HG02840 (cell line): Measurements from ENCODE around the gene RABGGTA.

Experiments used
- ATAC-seq: cut with Tn5 transposase; IDR thresholded peaks from one replicate; pipeline ENCODE4 v1.9.1; 2021; ENCODE audit warnings: mild to moderate bottlenecking, moderate library complexity, moderate number of reproducible peaks; ENCODE audit not compliant: unreplicated experiment, low FRiP score

The RABGGTA gene

DNA sequence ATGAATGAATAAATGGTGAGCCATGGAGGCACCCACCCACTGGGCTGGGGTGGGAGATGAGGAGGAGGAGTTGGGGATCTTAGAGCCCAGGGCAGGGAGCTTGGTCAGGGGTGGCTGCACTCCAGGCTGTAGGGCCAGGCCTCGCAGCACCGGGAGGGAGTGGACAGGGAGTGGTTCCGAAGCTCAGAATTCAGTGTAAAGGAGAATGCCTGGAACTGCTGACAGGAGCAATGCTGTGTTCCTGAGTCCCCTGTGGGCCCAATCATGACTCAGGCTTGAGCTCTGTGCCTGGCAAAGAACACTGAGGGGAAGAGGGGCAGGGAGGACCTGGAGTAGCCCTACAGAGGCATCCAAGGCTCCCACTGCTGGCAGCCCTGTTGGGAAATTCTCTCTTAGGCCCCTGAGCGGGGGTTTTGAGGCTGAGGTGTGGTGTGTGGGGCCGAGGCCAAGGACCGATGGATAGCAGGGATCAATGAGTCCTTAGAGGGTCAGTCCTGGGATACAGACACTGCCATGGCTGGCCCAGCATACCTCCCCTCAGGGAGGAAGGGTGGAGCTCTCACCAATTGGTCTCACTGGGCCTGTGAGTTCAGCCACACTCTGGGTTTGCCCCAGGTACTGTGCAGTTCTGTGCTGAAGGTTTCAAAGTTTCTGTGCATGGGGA is 9.5 kb upstream of the RABGGTA start:
- ATAC-seq, result no peak

DNA sequence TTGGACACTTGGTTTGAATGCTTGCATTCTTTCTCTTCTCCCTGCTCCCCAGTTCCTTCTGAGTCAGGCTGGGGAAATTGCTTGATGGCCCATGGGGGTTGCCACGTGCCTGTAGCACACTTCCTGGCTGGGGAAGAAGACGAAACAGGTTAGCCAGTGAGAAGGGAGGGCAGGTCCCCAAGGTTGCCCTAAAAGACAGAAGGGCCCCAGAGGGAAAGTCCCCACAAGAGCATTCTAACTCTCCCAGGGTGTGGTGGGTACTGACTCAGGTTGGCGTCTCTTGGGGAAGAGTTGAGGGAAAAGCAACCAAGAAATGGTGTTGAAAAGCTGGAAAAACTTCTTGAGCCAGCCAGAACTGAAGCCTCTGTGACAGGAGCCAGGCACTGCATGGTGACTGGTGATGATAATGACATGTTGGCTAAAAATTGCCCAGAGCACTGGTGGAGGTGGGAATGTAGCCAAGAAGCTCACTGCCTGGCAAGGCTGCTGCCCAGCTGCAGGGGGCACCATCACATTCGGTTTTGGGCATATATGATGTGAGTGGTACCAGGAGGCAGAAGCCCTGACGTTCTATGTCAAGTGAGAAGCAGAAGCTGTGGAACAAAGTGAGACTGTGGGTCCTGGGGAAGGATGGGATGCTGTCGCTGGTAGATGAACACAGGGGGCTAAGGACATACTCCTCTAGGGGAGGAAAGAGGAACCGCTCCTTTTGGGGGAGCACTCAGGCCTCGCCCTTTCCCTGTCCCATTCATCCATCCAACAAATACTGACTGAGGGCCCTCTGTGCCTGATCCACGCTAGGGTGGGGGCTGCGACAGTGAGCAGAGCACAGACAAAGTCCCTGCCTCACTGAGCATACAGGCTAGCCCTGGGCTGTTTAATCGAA is 8.1 kb upstream of the RABGGTA start:
- ATAC-seq, result no peak

DNA sequence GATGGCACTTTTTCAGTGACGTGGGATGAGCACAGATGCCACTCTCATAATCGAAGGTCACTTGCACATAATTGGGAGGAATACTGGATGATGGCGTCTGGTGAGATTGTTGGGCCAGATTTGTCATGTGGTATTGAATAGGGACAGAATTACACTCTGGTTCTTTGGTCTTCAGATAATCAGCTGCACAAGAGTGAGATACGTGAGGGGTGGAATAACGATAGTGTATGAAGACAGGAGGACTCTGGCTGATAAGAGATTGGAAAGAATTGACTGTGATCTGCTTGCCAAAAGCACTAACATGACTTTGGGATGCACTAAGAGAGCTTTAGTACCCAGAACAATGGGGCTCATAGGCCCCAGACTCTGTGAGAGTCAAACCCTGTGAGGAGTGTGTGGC is 7.0 kb upstream of the RABGGTA start:
- no peak for ATAC-seq

DNA sequence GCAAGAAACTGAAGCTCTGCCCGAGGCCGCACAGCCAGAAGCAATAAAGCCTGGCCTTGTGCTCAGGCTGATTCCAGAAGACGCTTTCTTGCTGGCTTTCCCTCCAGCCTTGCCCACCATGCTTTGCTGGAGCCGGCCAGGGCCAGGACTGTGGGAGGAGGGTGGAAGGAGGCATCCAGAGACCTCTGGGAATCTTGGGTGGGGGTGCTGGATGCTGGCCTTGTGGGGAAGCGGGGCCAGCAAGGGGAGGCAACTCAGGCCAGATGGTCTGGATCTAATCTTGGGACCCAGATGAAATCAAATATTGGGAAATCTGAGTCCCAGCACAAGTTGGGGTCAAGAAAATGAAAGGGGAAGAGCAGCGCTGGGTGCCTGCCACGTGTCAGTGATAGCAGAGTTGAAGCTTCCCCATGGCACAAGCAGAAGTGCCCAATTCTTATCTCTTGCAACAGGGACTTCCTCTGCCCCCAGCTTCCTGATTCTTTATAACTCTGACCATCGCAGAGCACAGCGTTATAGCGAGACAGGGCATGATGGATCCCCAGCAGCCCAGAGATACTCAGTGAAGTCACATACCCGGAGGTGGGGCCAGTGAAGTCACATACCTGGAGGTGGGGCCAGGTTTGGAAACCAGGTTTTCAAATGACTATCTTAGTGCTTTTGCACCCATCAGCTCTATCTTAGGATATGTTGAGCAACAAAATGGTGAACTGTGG is 6.4 kb upstream of the RABGGTA start:
- ATAC-seq, result no peak

DNA sequence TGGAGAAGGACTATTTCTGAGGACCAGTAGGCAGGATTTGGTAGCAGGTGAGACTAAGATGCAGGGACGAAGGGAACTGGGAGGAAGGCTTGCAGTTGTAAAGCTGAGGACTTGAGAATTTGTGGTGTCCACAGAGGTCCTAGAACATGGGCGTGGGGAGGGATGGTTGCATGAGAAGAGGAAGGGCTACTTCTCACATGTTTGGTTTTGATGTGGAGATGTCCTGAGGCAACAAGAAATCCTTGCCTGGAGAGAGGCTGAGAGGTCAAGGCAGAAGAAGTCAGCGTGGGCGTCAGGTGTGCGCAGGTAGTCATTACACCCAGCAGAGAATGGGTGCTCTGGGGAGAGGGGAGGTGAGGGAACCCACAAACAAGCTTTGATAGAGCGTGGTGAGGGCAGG is 5.7 kb upstream of the RABGGTA start:
- no peak for ATAC-seq

DNA sequence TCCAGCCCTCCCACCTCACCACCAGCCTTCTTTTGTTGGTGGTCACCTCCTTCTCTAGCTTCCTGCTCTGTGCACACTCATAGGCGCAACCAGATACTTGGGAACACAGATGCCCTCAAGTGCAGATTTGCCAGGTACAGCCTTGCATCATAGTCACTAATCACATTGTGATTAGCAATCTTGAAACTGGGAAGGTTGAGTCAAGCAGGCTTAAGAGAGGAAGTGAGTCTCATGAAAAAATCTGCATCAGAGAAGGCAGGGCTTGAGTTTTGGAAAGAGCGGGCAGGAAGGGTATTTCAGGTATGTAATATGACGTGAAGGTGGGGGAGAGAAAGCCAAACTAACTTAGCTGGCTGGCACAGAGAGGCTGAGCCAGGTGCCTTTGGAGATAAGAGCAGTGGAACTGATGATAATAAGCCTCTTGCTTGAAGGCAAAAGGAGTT is 2.7 kb upstream of the RABGGTA start:
- peak; percentile 35 for ATAC-seq

DNA sequence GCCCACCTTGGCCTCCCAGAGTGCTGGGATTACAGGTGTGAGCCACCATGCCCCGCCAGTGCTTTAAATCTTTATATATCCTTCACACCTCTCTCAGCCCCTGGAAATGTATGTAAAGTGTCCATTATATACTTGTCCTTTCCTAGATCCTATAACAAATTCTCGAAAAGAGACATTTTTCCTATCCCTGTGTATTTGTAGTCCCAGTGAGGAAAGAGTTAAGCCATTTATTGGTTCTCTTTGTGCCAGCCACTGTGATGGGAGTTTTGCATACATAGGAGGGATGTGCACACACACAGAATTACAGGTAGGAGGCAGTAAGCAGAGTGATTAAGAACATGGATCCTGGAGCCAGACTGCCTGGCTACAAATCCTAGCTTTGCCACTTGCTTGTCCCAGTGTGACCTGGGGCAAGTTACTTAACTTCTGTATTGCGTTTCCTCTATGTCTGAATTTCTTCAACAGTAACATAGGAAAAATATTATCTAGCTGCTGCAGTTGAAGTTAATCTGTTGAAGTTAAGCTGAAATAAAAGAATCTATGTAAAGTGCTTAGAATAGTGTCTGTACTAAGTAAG is 2.1 kb upstream of the RABGGTA start:
- no peak for ATAC-seq

DNA sequence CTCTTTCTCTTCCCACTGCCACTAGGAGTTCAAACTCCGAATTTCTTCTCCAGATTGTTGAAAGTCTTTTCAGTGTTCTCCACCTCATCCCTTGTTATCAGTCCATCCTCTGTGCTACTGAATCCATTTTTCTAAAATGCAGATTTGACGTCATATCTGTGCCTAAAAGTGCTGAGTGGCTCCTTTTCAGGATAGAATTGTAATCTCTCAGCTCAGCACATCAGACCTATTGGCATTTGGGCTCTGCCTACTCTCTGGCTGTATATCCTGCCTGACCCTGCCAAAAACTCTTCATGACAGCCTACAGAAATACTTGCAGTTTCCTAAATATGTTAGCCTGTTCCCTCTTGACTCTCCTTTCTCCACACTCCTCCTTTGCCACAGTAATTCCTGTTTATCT is 1.1 kb upstream of the RABGGTA start:
- ATAC-seq, result no peak

DNA sequence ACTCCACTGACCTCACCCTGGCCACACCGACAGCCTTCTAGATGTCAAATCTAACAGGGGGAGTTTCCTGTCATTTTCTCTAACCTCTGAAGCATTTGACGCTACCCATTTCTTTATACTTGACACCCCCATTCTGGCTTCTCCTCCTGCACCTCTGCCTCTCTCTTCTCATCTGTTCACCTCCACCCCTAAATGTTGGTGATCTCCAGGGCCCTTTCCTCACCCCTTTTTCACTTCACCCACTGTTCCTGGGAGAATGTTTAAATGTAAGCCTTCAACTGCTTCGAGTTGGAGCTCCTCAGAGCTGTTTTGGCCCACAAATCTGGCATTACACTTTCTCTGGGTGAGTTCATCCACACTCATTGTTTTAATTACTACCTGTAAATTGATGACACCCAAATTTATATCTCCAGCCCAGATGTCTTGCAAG is 452 bp upstream of the RABGGTA start:
- no peak for ATAC-seq

DNA sequence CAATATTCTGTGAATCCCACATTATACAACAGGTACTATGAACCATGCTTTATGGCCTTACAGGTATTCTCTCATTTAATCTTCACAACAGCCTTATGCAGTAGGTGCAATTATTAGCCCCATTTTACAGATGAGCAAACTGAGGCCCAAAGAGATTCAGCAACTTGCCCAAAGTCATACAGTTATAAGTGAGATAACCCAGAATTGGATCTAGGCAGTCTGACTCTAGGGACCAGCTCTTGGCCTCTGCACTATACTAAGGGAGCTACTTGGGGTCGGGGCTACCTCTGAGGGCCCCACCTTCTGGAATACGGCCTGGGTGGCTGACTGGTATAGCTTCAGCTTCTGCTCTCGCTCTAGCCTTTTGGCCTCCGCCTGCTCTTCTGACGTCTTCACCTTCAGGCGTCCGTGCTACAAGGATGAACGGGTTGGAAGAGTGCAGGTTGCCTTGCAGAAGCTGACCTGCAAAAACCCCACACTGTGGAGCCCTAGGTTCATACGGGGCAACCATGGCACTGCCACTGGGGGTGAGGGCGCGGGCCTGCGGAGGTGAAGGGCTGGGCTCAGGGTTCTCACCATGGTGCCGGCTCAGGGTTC is 762 bp downstream of the RABGGTA start:
- ATAC-seq, result no peak

DNA sequence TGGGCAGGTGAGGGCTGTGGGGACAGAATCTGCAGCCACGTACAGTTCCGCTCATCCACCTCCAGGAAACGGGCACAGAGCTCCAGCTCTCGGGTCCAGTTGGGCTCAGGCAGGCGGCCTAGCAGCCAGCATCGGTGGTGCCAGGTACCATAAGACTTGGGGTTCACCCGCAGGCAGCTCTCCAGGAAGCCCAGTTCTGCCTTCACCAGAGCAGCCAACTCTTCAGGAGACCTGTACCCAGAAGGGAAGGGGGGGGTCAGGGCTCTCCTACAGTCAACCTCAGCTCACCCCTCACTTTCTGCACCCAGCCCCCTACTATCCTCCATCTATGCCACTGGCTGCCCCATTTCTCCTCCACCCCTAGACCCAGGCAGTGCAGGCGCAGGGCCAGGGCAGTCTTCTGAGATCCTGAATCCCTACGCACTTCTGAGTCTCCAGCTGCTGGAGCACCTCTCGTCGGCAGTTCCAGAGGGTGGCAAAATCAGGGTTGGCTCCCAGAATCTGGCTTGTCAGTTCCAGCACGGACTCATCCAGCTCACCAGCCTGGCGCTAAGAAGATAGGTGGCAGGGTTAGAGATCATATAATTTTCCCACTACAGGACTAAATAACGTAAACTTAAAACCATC is 1.4 kb downstream of the RABGGTA start:
- no peak for ATAC-seq

DNA sequence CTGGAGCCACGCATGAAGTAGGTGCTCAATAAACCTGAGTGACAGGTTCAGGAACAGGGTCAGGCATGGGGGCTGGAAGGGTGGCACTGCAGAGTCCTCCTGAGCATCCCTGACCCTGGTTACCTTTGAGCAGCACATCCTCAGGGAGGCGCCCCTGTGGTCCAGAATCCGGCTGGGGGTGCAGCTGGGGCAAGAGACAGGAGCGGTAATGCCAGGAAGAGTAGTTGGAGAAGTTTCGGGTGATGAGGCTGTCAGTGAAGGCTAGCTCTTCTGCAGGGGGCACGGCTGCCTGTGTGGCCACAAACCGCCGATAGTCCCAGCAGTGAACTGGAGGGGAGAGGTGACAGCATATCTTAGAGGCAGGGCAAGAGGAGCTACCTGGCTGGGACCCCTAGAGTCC is 2.0 kb downstream of the RABGGTA start:
- ATAC-seq, result no peak

DNA sequence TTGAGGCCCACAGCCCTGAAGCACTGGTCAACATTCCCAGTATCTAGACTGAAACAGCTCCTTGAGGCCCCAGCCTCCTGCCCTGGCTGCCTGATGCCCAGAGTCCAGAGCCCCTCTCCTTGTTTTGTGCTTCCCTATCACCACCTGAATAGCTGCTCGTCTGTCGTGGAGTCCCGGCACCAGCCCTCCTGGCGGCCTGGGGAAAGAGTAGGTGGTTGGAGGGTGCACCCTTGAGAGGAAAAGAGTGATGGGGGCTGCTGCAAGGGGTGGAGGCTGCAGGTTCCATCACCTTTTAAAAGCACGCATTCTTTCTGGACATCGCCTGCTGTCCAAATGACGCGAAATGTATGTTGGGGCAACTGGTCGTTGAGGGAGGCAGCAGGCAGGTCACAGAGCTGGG is 3.2 kb downstream of the RABGGTA start:
- no peak for ATAC-seq

DNA sequence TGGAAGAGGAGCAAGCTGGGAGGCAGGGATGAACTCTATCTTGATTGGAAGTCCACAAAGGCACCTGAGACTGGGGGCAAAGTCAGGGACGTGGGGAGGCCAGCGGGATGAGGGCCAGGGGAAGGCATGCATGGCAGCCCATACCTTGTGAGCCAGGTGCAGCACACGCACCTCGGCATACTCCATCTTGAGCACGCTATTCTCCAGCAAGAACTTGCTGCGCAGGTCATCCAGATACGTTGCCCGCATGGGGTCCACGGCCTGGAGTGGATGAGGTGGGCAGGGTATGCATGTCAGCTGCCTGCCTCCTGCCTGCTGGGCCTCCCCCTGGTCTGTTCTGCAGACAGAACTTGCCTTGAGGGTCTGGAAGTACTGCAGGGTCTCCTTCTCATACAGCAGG is 3.9 kb downstream of the RABGGTA start:
- ATAC-seq, result no peak

DNA sequence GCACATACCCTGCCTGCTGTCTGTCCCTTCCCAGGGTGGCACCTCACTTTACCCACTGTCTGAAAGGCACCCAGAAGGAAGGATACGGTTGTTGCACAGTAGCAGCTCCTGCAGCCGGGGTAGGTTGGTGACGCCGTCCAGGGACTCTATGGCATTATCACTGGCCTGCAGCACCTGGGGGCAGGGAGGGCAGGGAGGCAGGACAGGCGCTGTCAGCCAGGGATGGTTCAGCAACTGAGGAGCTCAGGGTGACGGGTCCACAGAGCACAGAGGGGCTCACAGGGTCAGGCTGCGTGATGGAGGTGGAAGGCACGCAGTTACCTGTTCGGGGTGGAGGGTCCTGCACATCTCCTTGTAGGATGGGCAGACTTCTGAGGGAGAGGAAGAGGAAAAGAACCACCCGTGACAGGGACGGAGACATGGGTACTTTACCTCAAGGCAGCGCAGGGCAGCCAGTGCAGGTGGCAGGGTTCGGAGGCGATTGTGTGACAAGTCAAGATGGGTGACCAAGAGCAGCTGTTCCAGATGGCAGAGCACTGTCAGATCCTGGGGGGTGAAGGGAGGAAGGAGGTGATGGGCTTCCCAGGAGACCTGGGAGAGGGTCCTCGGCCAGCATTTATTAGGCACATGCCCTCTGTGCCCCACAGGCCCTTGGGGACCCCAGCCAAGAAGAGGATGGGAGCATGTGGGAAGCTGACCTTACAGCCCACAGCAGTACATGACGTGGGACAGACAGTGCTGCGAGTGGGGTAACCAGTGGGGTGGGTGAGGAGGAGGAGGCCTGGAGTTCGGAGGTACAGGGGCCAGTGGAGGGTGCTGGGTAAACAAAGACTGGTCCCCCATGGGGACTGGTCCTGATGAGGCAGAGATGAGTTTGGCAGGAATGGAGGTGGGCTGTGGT is 4.8 kb downstream of the RABGGTA start:
- ATAC-seq, result no peak

DNA sequence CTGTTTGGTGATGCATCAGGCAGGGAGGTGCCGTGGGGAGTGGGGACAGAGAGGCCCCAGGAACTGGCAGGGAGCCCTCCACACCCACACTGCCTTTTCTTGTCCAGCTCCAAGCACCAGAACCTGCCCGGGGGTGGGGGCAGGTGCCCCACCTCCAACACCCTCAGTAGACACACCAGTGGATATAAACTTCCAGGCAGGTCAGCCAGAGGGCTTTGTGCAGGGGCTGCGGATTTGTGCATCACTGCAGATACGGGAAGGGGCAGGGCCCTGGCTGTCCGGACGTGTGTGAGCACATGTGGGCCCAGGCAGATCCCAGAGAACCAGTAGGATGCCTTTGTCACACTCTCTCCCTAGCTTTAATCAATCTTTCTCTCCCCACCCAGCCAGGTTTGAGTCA is 7.1 kb downstream of the RABGGTA start:
- ATAC-seq, result no peak

DNA sequence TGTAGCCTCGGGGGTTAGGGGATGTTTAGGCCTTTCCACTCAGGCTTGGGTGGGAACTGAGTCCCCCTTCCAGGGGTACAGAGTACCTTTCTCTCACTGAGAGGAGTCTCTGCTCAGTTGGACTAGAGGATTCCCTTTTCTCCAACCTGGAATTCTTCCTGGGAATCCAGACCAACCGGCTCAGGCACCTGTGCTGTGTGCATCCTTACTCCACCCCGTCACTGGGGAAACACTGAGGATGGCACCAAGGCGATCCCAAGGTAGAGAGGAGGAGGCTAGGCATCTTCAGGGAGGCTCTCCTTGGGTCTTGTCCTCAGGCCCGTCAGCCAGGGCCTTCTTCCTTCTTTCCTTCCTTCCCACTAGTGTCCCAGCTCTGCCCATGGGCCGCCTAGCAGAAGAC is 7.5 kb downstream of the RABGGTA start:
- ATAC-seq, result no peak

DNA sequence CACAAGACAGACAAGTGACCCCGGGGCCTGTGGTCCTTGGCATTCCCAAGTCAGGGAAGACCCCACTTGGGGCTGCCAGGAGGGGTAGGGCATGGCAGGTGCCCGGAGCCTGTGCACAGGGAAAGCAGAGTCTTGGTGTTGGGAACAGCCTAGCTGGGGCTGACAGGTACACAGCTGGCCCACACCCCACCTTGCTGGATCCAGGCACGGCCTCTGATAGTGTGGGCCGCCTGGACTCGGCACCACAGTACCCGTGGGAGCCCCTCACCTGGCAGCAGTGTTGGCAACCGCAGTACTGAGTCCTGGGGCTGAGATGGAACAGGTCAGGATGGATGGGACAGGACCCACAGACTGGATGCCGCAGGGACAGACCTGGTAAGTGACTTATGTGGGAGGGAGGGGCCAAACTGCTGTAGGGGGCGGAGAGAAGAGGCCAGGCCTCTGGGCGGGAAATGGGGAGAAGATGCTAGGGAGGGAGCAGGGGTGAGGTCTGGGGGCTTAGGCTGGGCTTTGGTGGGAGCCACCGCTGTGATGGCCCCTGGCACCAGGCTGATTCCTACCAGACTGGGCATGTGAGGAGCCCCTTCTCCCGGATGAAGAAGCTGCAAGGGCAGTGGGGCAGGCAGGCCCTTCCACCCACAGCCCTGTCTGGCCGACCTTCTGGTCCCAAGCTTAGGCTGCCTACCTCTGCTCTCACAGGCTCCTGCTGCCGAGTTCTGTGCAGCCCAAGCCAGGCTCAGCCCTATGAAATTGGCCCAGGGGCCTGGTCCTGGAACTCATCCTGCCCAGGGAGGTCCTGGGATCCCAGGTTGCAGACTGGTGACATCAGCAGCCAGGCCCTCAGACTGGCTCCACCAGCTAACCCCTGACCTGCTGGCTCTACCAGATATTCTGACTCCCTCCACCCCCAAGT is 8.3 kb downstream of the RABGGTA start, which contains the start of gene TGM1:
Gene TGM1 (minus strand): TSS at position 357 of the 913 bp plus-strand sequence. CDS start 825 bp downstream, outside the sequence.
- no peak for ATAC-seq
